B cell (primary cell): Measurements from ENCODE around the gene ADGRV1. TPM values are rescaled to one million over a fixed set of nuclear protein-coding genes. Genes with fewer than 3 reads are reported as not detected.

Experiments
- ATAC-seq: fragments of 200-7000 bp; cut with Tn5 transposase; one replicate; pipeline ENCODE4 v1.10.0; 2021; ENCODE audit warnings: low read depth, mild to moderate bottlenecking, moderate number of reproducible peaks, moderate library complexity
- CTCF ChIA-PET: fragments of 350-600 bp; sonication (Branson Sonifier 250); formaldehyde crosslinking; loops from one replicate; lab custom pipeline; 2021; ENCODE audit warnings: antibody characterized with exemption, inconsistent platforms; lab: Charles Lee
- POLR2A ChIA-PET: fragments of 350-600 bp; sonication (Branson Sonifier 250); formaldehyde crosslinking; loops from one replicate; lab custom pipeline; 2021; ENCODE audit warnings: antibody characterized with exemption; lab: Charles Lee
- DNase-seq: peaks from one replicate; pipeline ENCODE4 v3.0.0; 2013
- H2AFZ ChIP-seq: 2 replicates; pipeline ENCODE4 v1.6.1; 2012; ENCODE audit warnings: mild to moderate bottlenecking, low read depth, low read length; ENCODE audit not compliant: insufficient read depth, poor library complexity, severe bottlenecking
- H3K27ac ChIP-seq, 2 donors: 1 replicate in 1 of 2; 2 replicates in 1 of 2; pipeline ENCODE4 v1.5.1; 2012 to 2013; ENCODE audit warnings: low read length in 2 of 2, mild to moderate bottlenecking in 2 of 2, moderate library complexity in 1 of 2
- H3K27me3 ChIP-seq, 4 experiments: fragments of 200-600 bp in 1 of 4; sonication (generic) in 1 of 4; replicated peaks in 1 of 4; 1 replicate in 2 of 4; 2 replicates in 2 of 4; pipeline versions ENCODE4 v1.6.1 to v1.7.0; 2013 to 2016; ENCODE audit warnings: low read length in 3 of 4, mild to moderate bottlenecking in 2 of 4, mixed read lengths in 1 of 4, moderate library complexity in 1 of 4; ENCODE audit not compliant: insufficient read depth in 4 of 4, control insufficient read depth in 3 of 4; ENCODE audit errors: control extremely low read depth in 1 of 4
- H3K36me3 ChIP-seq, 2 experiments: replicated peaks in 1 of 2; 1 replicate in 1 of 2; 2 replicates in 1 of 2; pipeline versions ENCODE4 v1.6.1 to v1.7.1; 2013; ENCODE audit warnings: low read length in 1 of 2; ENCODE audit not compliant: insufficient read depth in 2 of 2, control insufficient read depth in 1 of 2; ENCODE audit errors: control extremely low read depth in 1 of 2, extremely low read depth in 1 of 2
- H3K4me1 ChIP-seq, 2 donors: fragments of 200-600 bp in 1 of 2; sonication (generic) in 1 of 2; 1 replicate in 1 of 2; 2 replicates in 1 of 2; pipeline versions ENCODE4 v1.5.1 to v1.6.1; 2013 to 2017; ENCODE audit warnings: low read length in 2 of 2; ENCODE audit not compliant: control insufficient read depth in 2 of 2, insufficient read depth in 2 of 2
- H3K4me2 ChIP-seq: replicated peaks from 2 replicates; pipeline ENCODE3; 2012; ENCODE audit warnings: mild to moderate bottlenecking, low read depth, low read length; ENCODE audit not compliant: poor library complexity, severe bottlenecking
- H3K4me3 ChIP-seq, 5 experiments: fragments of 200-600 bp in 1 of 5; sonication (generic) in 1 of 5; 1 replicate in 3 of 5; 2 replicates in 2 of 5; pipeline versions ENCODE4 v1.5.1 to v1.7.0; 2011 to 2016; ENCODE audit warnings: low read length in 4 of 5, mild to moderate bottlenecking in 4 of 5, low read depth in 2 of 5, control low read depth in 1 of 5, moderate library complexity in 1 of 5; ENCODE audit not compliant: insufficient read depth in 1 of 5; ENCODE audit errors: control extremely low read depth in 1 of 5, extremely low read depth in 1 of 5
- H3K79me2 ChIP-seq: fragments of 200-600 bp; sonication (generic); one replicate; pipeline ENCODE4 v1.6.0; 2016; ENCODE audit warnings: low read length; ENCODE audit not compliant: control insufficient read depth, insufficient read depth
- H3K9ac ChIP-seq: fragments of 200-600 bp; sonication (generic); 2 replicates; pipeline ENCODE4 v1.6.1; 2017; ENCODE audit warnings: mild to moderate bottlenecking, low read length, moderate library complexity
- H3K9me3 ChIP-seq, 3 donors: one replicate each; pipeline versions ENCODE4 v1.6.1 to v1.7.1; 2013; ENCODE audit warnings: low read length in 2 of 3; ENCODE audit not compliant: control insufficient read depth in 2 of 3, insufficient read depth in 1 of 3; ENCODE audit errors: control extremely low read depth in 1 of 3
- H4K20me1 ChIP-seq: 2 replicates; pipeline ENCODE4 v1.6.0; 2012; ENCODE audit warnings: mild to moderate bottlenecking, low read length; ENCODE audit not compliant: insufficient read depth, control insufficient read depth, poor library complexity, severe bottlenecking
- H3K27ac Mint-ChIP-seq: one replicate; pipeline ENCODE4 v1.8.0; 2021; ENCODE audit warnings: mixed read lengths
- H3K27me3 Mint-ChIP-seq: one replicate; pipeline ENCODE4 v1.8.0; 2021; ENCODE audit warnings: mixed read lengths
- H3K4me1 Mint-ChIP-seq: one replicate; pipeline ENCODE4 v1.8.0; 2021; ENCODE audit warnings: mixed read lengths
- H3K4me3 Mint-ChIP-seq: one replicate; pipeline ENCODE4 v1.8.0; 2021; ENCODE audit warnings: mixed read lengths
- H3K9me3 Mint-ChIP-seq: one replicate; pipeline ENCODE4 v1.8.0; 2022; ENCODE audit warnings: mixed read lengths; ENCODE audit not compliant: insufficient read depth
- CTCF ChIP-seq: fragments of 200-600 bp; IDR thresholded peaks from one replicate; pipeline ENCODE4 v1.8.0; 2022; ENCODE audit warnings: antibody characterized with exemption, mild to moderate bottlenecking
- EZH2 ChIP-seq: IDR thresholded peaks from 2 replicates; pipeline ENCODE4 v1.6.1; 2012; ENCODE audit warnings: borderline replicate concordance, low read depth, mild to moderate bottlenecking, moderate library complexity, low read length; ENCODE audit not compliant: insufficient read depth, poor library complexity, severe bottlenecking
- WGBS: methylation state at CpG from one replicate; pipeline ENCODE4 v1.1.5; 2013; ENCODE audit warnings: missing lambda C conversion rate; ENCODE audit not compliant: insufficient coverage; 5-methylcytosine and 5-hydroxymethylcytosine counted together
- intact Hi-C: fragments of 100-400 bp; cut with micrococcal nuclease; formaldehyde crosslinking; loops from one replicate; pipeline ENCODE4 v1.10.0; 2022
- polyA plus RNA-seq: library from polyadenylated mRNA; depleted of rRNA; stranded (reverse); fragments of >200 nt; gene quantifications from 2 replicates; pipeline ENCODE4 v1.2.3, GENCODE V29; 2012
- total RNA-seq, 2 donors: library from RNA; stranded (reverse); fragments of 120-200 nt in 1 of 2; gene quantifications; 1 replicate in 1 of 2; 2 replicates in 1 of 2; pipeline versions ENCODE4 v1.2.3 to v1.2.4, GENCODE V29; 2013 to 2022

The ADGRV1 gene
- total and polyA plus RNA-seq, 2 donors (not counting 1 experiment from before 2014, with no cell fraction given), result 0.07 TPM; not detected in 1

- H3K4me1 ChIP-seq, result no peaks in the 10 kb centered on the region
- no peak overlapping the region for H3K9ac ChIP-seq
- Mint-ChIP-seq H3K9me3 (no peaks in the 10 kb centered on the region), H3K27ac (no peak overlapping the region), H3K4me1 (no peaks in the 10 kb centered on the region), H3K27me3 (peaks cover 1% of the 10 kb centered on the region), H3K4me3 (no peak overlapping the region)
- H3K79me2 ChIP-seq, result no peaks in the 10 kb centered on the region
- H3K27me3 ChIP-seq, result no peaks in the 10 kb centered on the region
- no peak overlapping the region for H3K4me3 ChIP-seq
- H3K27ac ChIP-seq, result no peak overlapping the region
- H3K4me2 ChIP-seq, result no peak overlapping the region
- no peaks in the 10 kb centered on the region for H3K36me3 ChIP-seq
- intact Hi-C loops, result no loop called here
- no peaks in the 10 kb centered on the region for H4K20me1 ChIP-seq
- ChIA-PET POLR2A (no interaction called here), CTCF (no interaction called here)
- no CpG with 5 or more reads among the region's 2 CpGs for WGBS
- no peaks in the 10 kb centered on the region for H3K9me3 ChIP-seq
- ATAC-seq, result no peak
- no peak for DNase-seq
- H2AFZ ChIP-seq, result no peak overlapping the region
- no peak for TF ChIP-seq CTCF
- no peak for TF ChIP-seq EZH2
Observed at GRCh38 chr5:91140657-91141056, 582.1 kb downstream of the ADGRV1 start.

- ATAC-seq (no peak), DNase-seq (no peak)
- WGBS, result 87% methylated on average over 3 of the region's 4 CpGs
- H3K4me3 Mint-ChIP-seq, result no peak overlapping the region
- H3K27me3 ChIP-seq, result no peaks in the 10 kb centered on the region
- no peak overlapping the region for H3K4me3 ChIP-seq
- H3K36me3 ChIP-seq, result no peaks in the 10 kb centered on the region
- H3K4me1 ChIP-seq, result no peaks in the 10 kb centered on the region
- H3K4me2 ChIP-seq, result no peak overlapping the region
- H3K9ac ChIP-seq, result no peak overlapping the region
- no peaks in the 10 kb centered on the region for H3K27me3 Mint-ChIP-seq
- no peaks in the 10 kb centered on the region for H3K9me3 Mint-ChIP-seq
- no peaks in the 10 kb centered on the region for H3K79me2 ChIP-seq
- CTCF ChIA-PET, result no interaction called here
- intact Hi-C loops, result no loop called here
- H3K27ac Mint-ChIP-seq, result no peak overlapping the region
- no peaks in the 10 kb centered on the region for H4K20me1 ChIP-seq
- POLR2A ChIA-PET, result no interaction called here
- no peaks in the 10 kb centered on the region for H3K9me3 ChIP-seq
- no peaks in the 10 kb centered on the region for H3K4me1 Mint-ChIP-seq
- no peak overlapping the region for H3K27ac ChIP-seq
- no peak overlapping the region for H2AFZ ChIP-seq
- TF ChIP-seq EZH2 (no peak), CTCF (no peak)
Observed at GRCh38 chr5:91141642-91142041, 583.0 kb downstream of the ADGRV1 start.
